Skeletal muscle satellite cell (primary cell): ENCODE data around the gene PARL.
A peak's percentile ranks its signal among the peaks of the same experiment; 100 is the strongest.

ENCODE experiments used
- H3K27me3 ChIP-seq: 2 replicates; pipeline ENCODE4 v1.7.0; 2013; ENCODE audit warnings: low read length; ENCODE audit not compliant: control insufficient read depth, insufficient read depth
- H3K36me3 ChIP-seq: 2 replicates; pipeline ENCODE4 v1.7.0; 2013; ENCODE audit warnings: mild to moderate bottlenecking, control low read depth, low read length; ENCODE audit not compliant: insufficient read depth
- H3K4me1 ChIP-seq: 2 replicates; pipeline ENCODE4 v1.7.0; 2013; ENCODE audit warnings: low read length; ENCODE audit not compliant: control insufficient read depth, insufficient read depth
- H3K4me2 ChIP-seq: 2 replicates; pipeline ENCODE4 v1.7.0; 2013; ENCODE audit warnings: mild to moderate bottlenecking, low read length
- H3K4me3 ChIP-seq: 2 replicates; pipeline ENCODE4 v1.7.0; 2013; ENCODE audit warnings: low read length
- H3K9ac ChIP-seq: 2 replicates; pipeline ENCODE4 v1.7.0; 2013; ENCODE audit warnings: mild to moderate bottlenecking, low read depth, low read length, moderate library complexity
- H3K9me3 ChIP-seq: replicated peaks from 2 replicates; pipeline ENCODE4 v1.7.0; 2013; ENCODE audit warnings: mild to moderate bottlenecking, control low read depth, low read length

Gene PARL

DNA sequence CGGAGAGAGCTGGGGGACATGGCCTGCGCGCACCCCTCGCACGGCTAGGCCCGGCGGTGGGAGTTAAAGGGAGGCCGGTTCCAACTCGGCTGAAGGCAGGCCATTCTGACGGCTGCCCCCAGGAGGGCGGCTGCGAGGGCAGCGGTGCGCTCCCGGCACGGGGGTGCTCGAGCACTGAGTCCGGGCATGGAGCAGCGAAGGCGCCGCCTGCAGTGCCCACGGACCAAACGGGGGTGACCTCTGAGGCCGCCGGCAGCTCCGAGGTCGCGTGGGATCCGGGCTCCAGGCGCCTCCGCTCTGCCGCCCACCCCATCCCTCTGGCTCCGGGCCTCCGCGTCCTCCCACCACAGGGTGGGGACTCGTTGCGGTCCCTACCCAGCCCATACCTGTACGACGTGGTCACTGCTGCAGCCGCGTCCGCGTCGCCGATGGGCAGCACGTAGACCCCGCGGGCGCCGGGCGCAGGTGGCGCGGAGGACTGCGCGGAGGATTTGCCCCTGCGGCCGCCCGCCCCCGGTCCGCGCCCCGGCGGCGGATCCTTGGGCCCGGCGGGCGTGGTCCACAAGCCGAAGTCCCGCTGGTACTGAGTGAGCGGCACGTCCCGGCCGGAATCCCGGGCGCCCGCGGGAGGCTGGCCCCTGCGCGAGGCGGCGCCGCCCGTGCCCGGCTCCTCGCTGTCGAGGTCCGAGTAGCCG lies 59.8 kb downstream of the PARL start:
- peaks cover 17% of the 10 kb centered on the region for H3K36me3 ChIP-seq
- no peaks in the 10 kb centered on the region for H3K9me3 ChIP-seq
- H3K9ac ChIP-seq: peak overlapping the region; percentile 73
- peak overlapping the region; percentile 98 for H3K4me2 ChIP-seq
- H3K4me1 ChIP-seq: peaks cover 8% of the 10 kb centered on the region
- H3K4me3 ChIP-seq: peak overlapping the region; percentile 88
- no peaks in the 10 kb centered on the region for H3K27me3 ChIP-seq

DNA sequence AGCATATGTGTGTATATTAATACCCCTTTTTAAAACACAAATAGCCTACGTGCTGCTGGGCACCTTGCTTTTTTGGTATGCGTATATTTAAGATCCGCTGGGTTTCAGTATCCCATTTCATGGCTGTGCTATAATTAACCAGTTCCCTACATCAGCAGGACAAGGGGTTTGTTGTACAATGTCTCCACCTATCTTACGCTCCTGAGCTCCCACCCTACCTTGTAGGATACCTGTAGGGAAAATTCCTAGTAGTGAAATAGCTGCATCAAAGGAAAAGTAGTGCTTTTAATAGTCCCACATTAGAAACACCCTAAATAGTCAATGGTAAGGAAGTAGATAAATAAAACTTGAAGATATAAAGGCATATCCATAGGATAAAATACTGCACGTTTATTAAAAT lies 60.7 kb downstream of the PARL start:
- Histone ChIP-seq H3K4me2 (peak overlapping the region; percentile 98), H3K36me3 (peaks cover 9% of the 10 kb centered on the region), H3K9ac (no peak overlapping the region), H3K4me3 (peak overlapping the region; percentile 88), H3K27me3 (no peaks in the 10 kb centered on the region), H3K9me3 (no peaks in the 10 kb centered on the region), H3K4me1 (peaks cover 8% of the 10 kb centered on the region)

- Histone ChIP-seq H3K27me3 (no peaks in the 10 kb centered on the region), H3K4me1 (peaks cover 8% of the 10 kb centered on the region), H3K36me3 (no peaks in the 10 kb centered on the region), H3K9ac (no peak overlapping the region), H3K4me3 (no peak overlapping the region), H3K4me2 (no peak overlapping the region), H3K9me3 (no peaks in the 10 kb centered on the region)
These were observed 62.0 kb downstream of the PARL start for GRCh38 chr3:183822631-183823030.

GRCh38 chr3:183819831-183820230 lies 64.8 kb downstream of the PARL start:
- H3K4me3 ChIP-seq: no peak overlapping the region
- no peak overlapping the region for H3K4me2 ChIP-seq
- H3K36me3 ChIP-seq: peaks cover 18% of the 10 kb centered on the region
- peaks cover 5% of the 10 kb centered on the region for H3K4me1 ChIP-seq
- H3K27me3 ChIP-seq: no peaks in the 10 kb centered on the region
- no peaks in the 10 kb centered on the region for H3K9me3 ChIP-seq
- H3K9ac ChIP-seq: no peak overlapping the region

- Histone ChIP-seq H3K9me3 (no peaks in the 10 kb centered on the region), H3K27me3 (no peaks in the 10 kb centered on the region), H3K9ac (no peak overlapping the region), H3K36me3 (peaks cover 18% of the 10 kb centered on the region), H3K4me2 (no peak overlapping the region), H3K4me1 (no peaks in the 10 kb centered on the region), H3K4me3 (no peak overlapping the region)
These were observed 65.7 kb downstream of the PARL start for GRCh38 chr3:183818706-183819624.

- Histone ChIP-seq H3K4me1 (no peaks in the 10 kb centered on the region), H3K27me3 (no peaks in the 10 kb centered on the region), H3K4me3 (no peak overlapping the region), H3K9me3 (no peaks in the 10 kb centered on the region), H3K9ac (no peak overlapping the region), H3K36me3 (peaks cover 22% of the 10 kb centered on the region), H3K4me2 (no peak overlapping the region)
These were observed 66.5 kb downstream of the PARL start for GRCh38 chr3:183818041-183818620.

DNA sequence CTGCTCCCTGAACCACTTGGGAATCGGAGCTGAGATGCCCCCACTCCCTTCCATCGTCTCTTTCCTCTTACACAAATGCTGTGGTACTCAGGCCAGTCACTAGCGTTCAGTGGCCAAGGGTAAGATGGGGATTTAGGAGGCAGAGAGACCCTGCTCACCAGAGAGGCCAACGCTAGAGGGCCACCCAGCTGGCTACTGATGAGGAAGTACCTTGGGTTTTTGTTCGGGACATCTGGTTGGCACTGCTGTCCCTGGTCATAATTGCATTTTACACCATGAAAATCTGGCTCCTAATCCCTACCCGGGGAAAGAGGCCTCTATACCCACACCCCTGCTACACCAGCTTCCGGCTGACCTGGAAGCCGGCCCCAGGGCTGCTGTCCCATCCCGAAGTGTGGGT lies 67.0 kb downstream of the PARL start:
- no peak overlapping the region for H3K9ac ChIP-seq
- H3K4me2 ChIP-seq: no peak overlapping the region
- no peaks in the 10 kb centered on the region for H3K4me1 ChIP-seq
- H3K27me3 ChIP-seq: no peaks in the 10 kb centered on the region
- H3K36me3 ChIP-seq: peaks cover 27% of the 10 kb centered on the region
- H3K4me3 ChIP-seq: no peak overlapping the region
- no peaks in the 10 kb centered on the region for H3K9me3 ChIP-seq

- Histone ChIP-seq H3K9ac (no peak overlapping the region), H3K4me1 (no peaks in the 10 kb centered on the region), H3K4me3 (no peak overlapping the region), H3K27me3 (no peaks in the 10 kb centered on the region), H3K9me3 (no peaks in the 10 kb centered on the region), H3K4me2 (no peak overlapping the region), H3K36me3 (peaks cover 34% of the 10 kb centered on the region)
These were observed 67.8 kb downstream of the PARL start for GRCh38 chr3:183816681-183817510.

GRCh38 chr3:183815951-183816475 lies 68.7 kb downstream of the PARL start:
- Histone ChIP-seq H3K4me2 (no peak overlapping the region), H3K36me3 (peaks cover 42% of the 10 kb centered on the region), H3K9me3 (no peaks in the 10 kb centered on the region), H3K27me3 (no peaks in the 10 kb centered on the region), H3K4me3 (no peak overlapping the region), H3K4me1 (no peaks in the 10 kb centered on the region), H3K9ac (no peak overlapping the region)

- Histone ChIP-seq H3K27me3 (no peaks in the 10 kb centered on the region), H3K36me3 (peaks cover 47% of the 10 kb centered on the region), H3K4me1 (no peaks in the 10 kb centered on the region), H3K4me3 (no peak overlapping the region), H3K4me2 (no peak overlapping the region), H3K9me3 (no peaks in the 10 kb centered on the region), H3K9ac (no peak overlapping the region)
These were observed 69.1 kb downstream of the PARL start for GRCh38 chr3:183815563-183815940.

- H3K4me3 ChIP-seq: no peak overlapping the region
- H3K36me3 ChIP-seq: peaks cover 60% of the 10 kb centered on the region
- H3K4me1 ChIP-seq: no peaks in the 10 kb centered on the region
- H3K9me3 ChIP-seq: no peaks in the 10 kb centered on the region
- H3K4me2 ChIP-seq: no peak overlapping the region
- H3K27me3 ChIP-seq: no peaks in the 10 kb centered on the region
- H3K9ac ChIP-seq: no peak overlapping the region
These were observed 70.4 kb downstream of the PARL start for GRCh38 chr3:183814240-183814639.
